Measurements from ENCODE around the gene GPRASP3.
"Not testable (repeated sequence)": the region's sequence is repeated elsewhere in the genome, so short reads cannot be mapped to it uniquely, and the experiment has no call there.

GPRASP3 gene

GRCh38 chrX:102720237-102721168 lies at the start of gene GPRASP3:
Gene GPRASP3 (plus strand): TSS chrX:102720743. CDS start chrX:102748996, 28,253 bp downstream.
- peak; percentile 92 for DNase-seq (ENCODE audit: low spot score)

GRCh38 chrX:102672856-102673255 lies 47.7 kb upstream of the GPRASP3 start:
- no peak for DNase-seq (ENCODE audit: low spot score)

GRCh38 chrX:102677479-102677878 lies 43.1 kb upstream of the GPRASP3 start:
- DNase-seq (ENCODE audit: low spot score): not testable (repeated sequence)

- no peak for DNase-seq (ENCODE audit: low spot score)
Observed at GRCh38 chrX:102684772-102685520, 35.6 kb upstream of the GPRASP3 start.

- no peak for DNase-seq (ENCODE audit: low spot score)
Observed at GRCh38 chrX:102694749-102695148, 25.8 kb upstream of the GPRASP3 start.

- DNase-seq (ENCODE audit: low spot score): no peak
Observed at GRCh38 chrX:102696306-102696705, 24.2 kb upstream of the GPRASP3 start.

- DNase-seq (ENCODE audit: low spot score): no peak
Observed at GRCh38 chrX:102697494-102697893, 23.0 kb upstream of the GPRASP3 start.

GRCh38 chrX:102708900-102709299 lies 11.6 kb upstream of the GPRASP3 start:
- DNase-seq (ENCODE audit: low spot score): no peak

GRCh38 chrX:102711872-102712215 lies 8.7 kb upstream of the GPRASP3 start:
- no peak for DNase-seq (ENCODE audit: low spot score)

- peak; percentile 21 for DNase-seq (ENCODE audit: low spot score)
Observed at GRCh38 chrX:102712216-102712966, 8.2 kb upstream of the GPRASP3 start, which contains the start of gene GPRASP2. Gene GPRASP2 (plus strand): TSS chrX:102712448. CDS start chrX:102714870, 2,422 bp downstream.

GRCh38 chrX:102712981-102713625 lies 7.4 kb upstream of the GPRASP3 start:
- DNase-seq (ENCODE audit: low spot score): peak; percentile 60

GRCh38 chrX:102714994-102715393 lies 5.5 kb upstream of the GPRASP3 start:
- DNase-seq (ENCODE audit: low spot score): peak; percentile 5

- no peak for DNase-seq (ENCODE audit: low spot score)
Observed at GRCh38 chrX:102715967-102716366, 4.6 kb upstream of the GPRASP3 start.

GRCh38 chrX:102721169-102721506 lies 595 bp downstream of the GPRASP3 start:
- DNase-seq (ENCODE audit: low spot score): not testable (repeated sequence)

- DNase-seq (ENCODE audit: low spot score): no peak
Observed at GRCh38 chrX:102723456-102723855, 2.9 kb downstream of the GPRASP3 start.

- DNase-seq (ENCODE audit: low spot score): no peak
Observed at GRCh38 chrX:102727761-102728160, 7.2 kb downstream of the GPRASP3 start.

- DNase-seq (ENCODE audit: low spot score): no peak
Observed at GRCh38 chrX:102728646-102729045, 8.1 kb downstream of the GPRASP3 start.

GRCh38 chrX:102739657-102740056 lies 19.1 kb downstream of the GPRASP3 start:
- no peak for DNase-seq (ENCODE audit: low spot score)

GRCh38 chrX:102744307-102744706 lies 23.8 kb downstream of the GPRASP3 start:
- DNase-seq (ENCODE audit: low spot score): no peak

GRCh38 chrX:102745513-102745856 lies 24.9 kb downstream of the GPRASP3 start:
- no peak for DNase-seq (ENCODE audit: low spot score)

GRCh38 chrX:102745857-102746584 lies 25.5 kb downstream of the GPRASP3 start:
- DNase-seq (ENCODE audit: low spot score): no peak

Data from Ammon's horn (tissue), 1 donor.